Measurements from ENCODE around the gene RAPGEF1. TPM values are rescaled to one million over a fixed set of nuclear protein-coding genes. Genes with fewer than 3 reads are reported as not detected.

The RAPGEF1 gene
- total RNA-seq, 1 experiment from 2014 or later, result 25.2 TPM

GRCh38 chr9:131593091-131593820 lies 146.6 kb downstream of the RAPGEF1 start:
- Histone ChIP-seq H3K79me2 (ENCODE audit: low read length) (no peaks in the 10 kb centered on the region), H3K9ac (ENCODE audit: low read length) (no peak overlapping the region), H4K20me1 (ENCODE audit: low read length) (no peaks in the 10 kb centered on the region), H3K9me2 (replicated peaks; ENCODE audit: low read length) (no peaks in the 10 kb centered on the region), H2AFZ (ENCODE audit: low read length) (no peak overlapping the region), H3K4me1 (ENCODE audit: insufficient read depth, low read length) (no peaks in the 10 kb centered on the region), H3K4me2 (ENCODE audit: low read length) (no peak overlapping the region), H3K36me3 (ENCODE audit: low read depth, low read length) (no peaks in the 10 kb centered on the region), H3K27ac (ENCODE audit: low read length) (no peak overlapping the region), H3K9me3 (ENCODE audit: low read length) (no peaks in the 10 kb centered on the region), H3K4me3 (ENCODE audit: low read length) (no peak overlapping the region), H3F3A (ENCODE audit: low read length, unreplicated experiment) (no peaks in the 10 kb centered on the region), H3K27me3 (ENCODE audit: low read length) (no peaks in the 10 kb centered on the region)
- no peak for DNase-seq
- intact Hi-C loops (cut with micrococcal nuclease), result no loop called here
- no TSS peak for BruUV-seq (replicated peaks)
- TF ChIP-seq, protein P1, sequence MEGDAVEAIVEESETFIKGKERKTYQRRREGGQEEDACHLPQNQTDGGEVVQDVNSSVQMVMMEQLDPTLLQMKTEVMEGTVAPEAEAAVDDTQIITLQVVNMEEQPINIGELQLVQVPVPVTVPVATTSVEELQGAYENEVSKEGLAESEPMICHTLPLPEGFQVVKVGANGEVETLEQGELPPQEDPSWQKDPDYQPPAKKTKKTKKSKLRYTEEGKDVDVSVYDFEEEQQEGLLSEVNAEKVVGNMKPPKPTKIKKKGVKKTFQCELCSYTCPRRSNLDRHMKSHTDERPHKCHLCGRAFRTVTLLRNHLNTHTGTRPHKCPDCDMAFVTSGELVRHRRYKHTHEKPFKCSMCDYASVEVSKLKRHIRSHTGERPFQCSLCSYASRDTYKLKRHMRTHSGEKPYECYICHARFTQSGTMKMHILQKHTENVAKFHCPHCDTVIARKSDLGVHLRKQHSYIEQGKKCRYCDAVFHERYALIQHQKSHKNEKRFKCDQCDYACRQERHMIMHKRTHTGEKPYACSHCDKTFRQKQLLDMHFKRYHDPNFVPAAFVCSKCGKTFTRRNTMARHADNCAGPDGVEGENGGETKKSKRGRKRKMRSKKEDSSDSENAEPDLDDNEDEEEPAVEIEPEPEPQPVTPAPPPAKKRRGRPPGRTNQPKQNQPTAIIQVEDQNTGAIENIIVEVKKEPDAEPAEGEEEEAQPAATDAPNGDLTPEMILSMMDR (conservative IDR thresholded peaks at IDR 0.05; ENCODE audit: low read depth, low read length), result no peak
- no peak for TF ChIP-seq EZH2phosphoT487 (IDR thresholded peaks at IDR 0.05; ENCODE audit: borderline replicate concordance, low read length)
- TF ChIP-seq EZH2 (IDR thresholded peaks at IDR 0.05; ENCODE audit: low read length, unreplicated experiment), result no peak
- no peak for ATAC-seq
- CTCF ChIA-PET, result no interaction called here
- POLR2A ChIA-PET (ENCODE audit: unreplicated experiment), result no interaction called here

GRCh38 chr9:131591845-131592208 lies 148.0 kb downstream of the RAPGEF1 start:
- no peak for ATAC-seq
- Histone ChIP-seq H3F3A (ENCODE audit: low read length, unreplicated experiment) (no peaks in the 10 kb centered on the region), H3K4me1 (ENCODE audit: insufficient read depth, low read length) (no peaks in the 10 kb centered on the region), H3K9ac (ENCODE audit: low read length) (no peak overlapping the region), H3K36me3 (ENCODE audit: low read depth, low read length) (no peaks in the 10 kb centered on the region), H3K4me3 (ENCODE audit: low read length) (no peak overlapping the region), H4K20me1 (ENCODE audit: low read length) (no peaks in the 10 kb centered on the region), H3K9me2 (replicated peaks; ENCODE audit: low read length) (no peaks in the 10 kb centered on the region), H2AFZ (ENCODE audit: low read length) (no peak overlapping the region), H3K9me3 (ENCODE audit: low read length) (no peaks in the 10 kb centered on the region), H3K79me2 (ENCODE audit: low read length) (no peaks in the 10 kb centered on the region), H3K27ac (ENCODE audit: low read length) (no peak overlapping the region), H3K4me2 (ENCODE audit: low read length) (no peak overlapping the region), H3K27me3 (ENCODE audit: low read length) (no peaks in the 10 kb centered on the region)
- intact Hi-C loops (cut with micrococcal nuclease), result loop anchor here (2.0 kb wide), 1 partner anchor 155 kb away; no protein-coding TSS in a partner anchor
- POLR2A ChIA-PET (ENCODE audit: unreplicated experiment), result no interaction called here
- CTCF ChIA-PET, result no interaction called here
- DNase-seq, result no peak
- no TSS peak for BruUV-seq (replicated peaks)
- TF ChIP-seq EZH2 (IDR thresholded peaks at IDR 0.05; ENCODE audit: low read length, unreplicated experiment) (no peak), EZH2phosphoT487 (IDR thresholded peaks at IDR 0.05; ENCODE audit: borderline replicate concordance, low read length) (no peak)

- Histone ChIP-seq H2AFZ (ENCODE audit: low read length) (no peak overlapping the region), H3K27me3 (ENCODE audit: low read length) (no peaks in the 10 kb centered on the region), H3K27ac (ENCODE audit: low read length) (no peak overlapping the region), H3K4me1 (ENCODE audit: insufficient read depth, low read length) (no peaks in the 10 kb centered on the region), H3K79me2 (ENCODE audit: low read length) (no peaks in the 10 kb centered on the region), H3F3A (ENCODE audit: low read length, unreplicated experiment) (no peaks in the 10 kb centered on the region), H3K9ac (ENCODE audit: low read length) (no peak overlapping the region), H3K4me2 (ENCODE audit: low read length) (no peak overlapping the region), H3K9me2 (replicated peaks; ENCODE audit: low read length) (no peaks in the 10 kb centered on the region), H3K4me3 (ENCODE audit: low read length) (no peak overlapping the region), H3K36me3 (ENCODE audit: low read depth, low read length) (no peaks in the 10 kb centered on the region), H4K20me1 (ENCODE audit: low read length) (no peaks in the 10 kb centered on the region), H3K9me3 (ENCODE audit: low read length) (no peaks in the 10 kb centered on the region)
- peak; percentile 100 for ATAC-seq
- intact Hi-C loops (cut with micrococcal nuclease), result loop anchor here (2.0 kb wide), 1 partner anchor 156 kb away; no protein-coding TSS in a partner anchor
- ChIA-PET CTCF (no interaction called here), POLR2A (ENCODE audit: unreplicated experiment) (no interaction called here)
- DNase-seq, result peak; percentile 78
- TF ChIP-seq, protein P1 (conservative IDR thresholded peaks at IDR 0.05; ENCODE audit: low read depth, low read length), result peak; percentile 85
- TF ChIP-seq EZH2phosphoT487 (IDR thresholded peaks at IDR 0.05; ENCODE audit: borderline replicate concordance, low read length), result no peak
- no peak for TF ChIP-seq EZH2 (IDR thresholded peaks at IDR 0.05; ENCODE audit: low read length, unreplicated experiment)
- no TSS peak for BruUV-seq (replicated peaks)
These were observed 148.7 kb downstream of the RAPGEF1 start for GRCh38 chr9:131590907-131591844.

Measured in PC-3 (cell line).